Measurements from ENCODE around the gene TLX2.
"Not testable (repeated sequence)": the region's sequence is repeated elsewhere in the genome, so short reads cannot be mapped to it uniquely, and the experiment has no call there.

TLX2 gene

DNA sequence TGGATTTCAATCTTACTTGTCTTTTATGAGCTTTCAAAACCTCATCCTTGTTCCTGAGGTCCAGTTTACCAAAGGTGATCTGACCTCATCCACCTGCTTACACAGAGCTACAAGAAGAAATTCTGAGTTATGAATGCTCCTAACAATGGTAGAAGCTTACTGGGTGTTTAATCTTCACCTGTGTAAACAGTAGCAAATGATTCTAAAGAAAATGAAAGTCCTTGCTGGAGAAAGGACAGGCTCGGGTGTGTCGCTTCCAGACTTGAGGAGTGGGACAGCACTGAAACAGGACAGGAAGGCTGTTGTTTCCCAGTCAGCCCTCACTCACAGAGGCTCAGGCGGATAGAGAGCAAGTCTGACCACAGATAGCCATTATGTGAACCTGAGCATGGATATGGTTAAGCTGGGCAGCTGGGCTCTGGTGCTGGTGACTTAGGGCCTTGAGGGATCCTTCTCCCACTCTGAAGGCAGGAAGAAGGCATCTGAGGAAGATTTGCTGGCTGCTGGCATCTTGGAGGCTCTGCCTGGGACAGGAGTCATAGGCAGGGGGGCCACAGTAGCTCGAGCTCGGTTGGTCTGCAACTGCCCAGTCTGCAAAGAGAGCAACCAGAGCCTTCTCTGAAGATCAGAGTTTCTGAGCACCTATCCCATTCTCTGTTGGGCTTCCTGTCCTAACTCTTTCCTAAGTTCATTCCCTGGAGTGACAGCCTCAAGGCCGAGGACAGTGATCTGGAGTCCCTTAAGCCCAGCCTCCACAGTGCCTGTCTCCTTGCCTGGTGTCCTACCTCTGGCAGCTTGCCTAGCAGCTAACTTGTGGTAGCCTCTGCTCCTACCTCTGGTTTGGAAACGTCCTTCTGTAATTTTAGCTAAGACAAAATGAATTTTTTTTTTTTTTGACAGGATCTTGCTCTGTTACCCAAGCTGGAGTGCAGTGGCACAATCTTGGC, 44.3 kb downstream of the TLX2 start:
- no peak for DNase-seq

DNA sequence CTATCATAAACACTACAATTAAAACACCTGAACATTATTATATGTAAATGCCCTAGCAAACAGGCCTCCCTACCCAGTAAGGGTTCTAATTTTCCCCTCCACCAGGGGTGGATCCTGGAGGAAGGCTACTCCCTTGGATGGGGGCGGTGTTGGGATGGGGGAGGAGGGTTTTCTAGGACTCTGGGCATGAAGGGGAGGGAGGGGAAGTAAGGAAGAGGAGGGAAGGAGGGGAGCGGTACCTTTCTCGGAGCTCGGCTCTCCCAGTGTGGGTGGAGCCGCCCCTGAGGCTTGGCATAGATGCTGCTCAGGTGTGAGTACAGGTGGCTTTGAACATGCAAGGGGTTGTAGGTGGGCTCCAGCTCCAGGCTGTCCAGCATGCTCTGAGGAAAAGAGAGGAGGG, 45.7 kb downstream of the TLX2 start:
- DNase-seq = no peak

GRCh38 chr2:74560591-74560990, 46.3 kb downstream of the TLX2 start:
- DNase-seq = no peak

GRCh38 chr2:74561022-74561421, 46.8 kb downstream of the TLX2 start:
- DNase-seq = not testable (repeated sequence)

- no peak for DNase-seq
These were observed 48.0 kb downstream of the TLX2 start for GRCh38 chr2:74562126-74562775.

GRCh38 chr2:74564222-74564621, 50.0 kb downstream of the TLX2 start:
- DNase-seq = no peak

GRCh38 chr2:74566076-74566753, 52.0 kb downstream of the TLX2 start:
- DNase-seq = no peak

- no peak for DNase-seq
These were observed 52.5 kb downstream of the TLX2 start for GRCh38 chr2:74566754-74567085.

Data from SHP77 (cell line).